IPS DF 4.7 (cell line): ENCODE measurements around the gene DGCR6L.
"Not testable (repeated sequence)": the region's sequence is repeated elsewhere in the genome, so short reads cannot be mapped to it uniquely, and the experiment has no call there.

ENCODE experiments used
- DNase-seq: peaks from one replicate; pipeline ENCODE4 v3.0.0-alpha.2; 2013; ENCODE audit warnings: low spot score; ENCODE audit errors: extremely low read depth

DGCR6L gene

DNA sequence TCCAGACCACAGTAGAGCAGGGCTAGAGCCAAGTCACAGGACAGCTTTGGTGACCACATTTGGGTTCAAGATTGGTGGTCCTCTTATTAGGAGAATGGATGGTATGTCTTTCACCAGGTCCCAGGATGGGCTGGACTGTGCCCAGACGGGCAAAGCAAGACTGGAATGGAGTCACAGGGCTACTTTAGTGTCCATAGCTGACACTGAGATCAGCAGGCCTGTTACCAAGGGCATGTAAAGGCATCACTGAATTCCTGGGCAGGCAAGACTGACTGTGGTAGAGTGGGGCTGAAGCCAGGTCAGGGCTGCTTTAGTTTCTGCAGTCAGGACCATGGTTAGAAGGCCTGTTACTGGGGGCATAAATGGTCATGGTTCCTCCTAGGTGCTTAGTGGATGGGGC is 6.1 kb upstream of the DGCR6L start:
- DNase-seq = not testable (repeated sequence)

DNA sequence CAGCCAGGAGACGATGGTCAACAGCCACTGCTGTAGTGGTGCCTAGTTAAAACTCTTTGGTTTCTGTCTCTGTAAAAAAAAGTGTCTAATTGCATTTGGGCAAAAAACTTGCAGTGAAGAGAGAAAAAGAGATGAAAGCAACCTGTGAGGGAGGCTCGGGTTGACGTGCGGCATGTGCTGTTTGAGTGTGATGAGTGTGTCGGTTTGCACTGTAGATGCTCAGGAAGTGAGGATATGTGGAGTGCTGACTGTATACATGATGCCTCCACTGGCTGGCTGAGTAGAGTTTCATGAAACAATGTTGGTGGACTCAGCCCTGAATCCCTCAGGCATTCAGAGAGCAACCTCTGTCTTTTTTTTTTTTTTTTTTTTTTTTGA is 4.3 kb upstream of the DGCR6L start:
- DNase-seq = no peak

DNA sequence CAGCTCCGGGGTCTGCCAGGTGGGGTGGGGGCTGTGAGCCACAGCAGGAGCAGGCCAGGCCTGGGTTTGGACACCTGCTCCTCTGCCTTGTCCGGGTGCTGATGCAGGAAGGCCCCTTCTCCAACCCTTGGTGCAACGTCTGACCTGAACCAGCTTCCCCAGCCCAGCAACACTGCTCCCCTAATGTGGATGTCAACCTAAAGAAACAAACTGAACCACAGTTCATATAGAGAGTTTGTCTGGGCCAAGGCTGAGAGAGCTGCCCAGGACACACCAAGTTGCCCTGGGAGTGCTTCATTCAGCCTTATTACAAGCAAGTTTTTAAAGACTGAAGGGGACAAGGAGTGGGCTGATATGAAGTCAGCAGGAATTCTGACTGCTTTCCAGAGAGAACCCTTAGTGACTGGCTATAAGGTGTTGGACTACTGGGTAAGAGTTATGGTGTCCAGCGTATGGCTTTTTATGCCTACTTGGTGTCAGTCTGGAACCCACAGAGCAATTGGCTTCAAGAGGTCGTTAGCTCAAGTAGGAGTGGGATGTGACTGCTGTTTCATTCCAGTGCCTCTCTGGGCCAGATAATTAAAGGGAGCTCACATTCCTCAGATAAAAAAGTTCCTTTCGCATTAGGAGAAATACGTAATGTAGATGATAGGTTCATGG is 1.8 kb upstream of the DGCR6L start:
- DNase-seq = not testable (repeated sequence)

- DNase-seq = not testable (repeated sequence)
Measured at GRCh38 chr22:20320659-20321551, 1.0 kb upstream of the DGCR6L start.

DNA sequence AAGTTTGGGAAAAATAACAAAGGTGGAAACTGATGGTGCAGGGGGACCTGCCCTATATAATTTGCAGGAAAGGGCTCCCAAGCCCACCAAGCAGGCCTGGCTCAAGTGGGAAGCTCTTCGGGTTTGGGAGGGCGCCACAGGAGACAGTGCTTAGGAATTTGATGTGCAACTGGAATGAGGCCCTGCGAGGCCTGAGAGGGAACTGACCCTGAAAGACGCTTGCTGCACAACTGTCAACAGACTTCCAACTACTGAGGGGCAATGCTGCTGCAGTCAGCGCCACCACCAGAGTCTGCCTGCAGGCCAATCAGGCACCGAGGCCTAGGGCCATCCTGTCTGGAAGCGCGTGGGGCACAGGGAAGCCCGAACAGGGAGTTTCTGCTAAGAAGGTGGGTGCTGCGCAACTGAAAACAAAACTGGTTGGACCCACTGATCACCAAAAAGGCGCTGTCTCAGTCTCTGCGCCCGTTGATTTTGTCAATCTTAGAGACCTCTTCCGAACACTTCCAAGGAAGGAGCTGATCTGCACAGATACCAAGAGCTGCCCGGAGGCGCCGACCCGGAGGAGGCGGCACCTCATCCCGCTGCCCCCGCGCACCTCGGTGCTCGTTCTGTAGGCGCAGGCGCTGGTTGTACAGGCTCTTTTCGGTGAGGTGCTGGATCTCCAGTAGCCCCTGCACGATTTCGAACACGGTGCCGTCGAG is 667 bp downstream of the DGCR6L start:
- no peak for DNase-seq

GRCh38 chr22:20318043-20318688 is 1.7 kb downstream of the DGCR6L start:
- DNase-seq = not testable (repeated sequence)

- not testable (repeated sequence) for DNase-seq
Measured at GRCh38 chr22:20317402-20318042, 2.3 kb downstream of the DGCR6L start.

DNA sequence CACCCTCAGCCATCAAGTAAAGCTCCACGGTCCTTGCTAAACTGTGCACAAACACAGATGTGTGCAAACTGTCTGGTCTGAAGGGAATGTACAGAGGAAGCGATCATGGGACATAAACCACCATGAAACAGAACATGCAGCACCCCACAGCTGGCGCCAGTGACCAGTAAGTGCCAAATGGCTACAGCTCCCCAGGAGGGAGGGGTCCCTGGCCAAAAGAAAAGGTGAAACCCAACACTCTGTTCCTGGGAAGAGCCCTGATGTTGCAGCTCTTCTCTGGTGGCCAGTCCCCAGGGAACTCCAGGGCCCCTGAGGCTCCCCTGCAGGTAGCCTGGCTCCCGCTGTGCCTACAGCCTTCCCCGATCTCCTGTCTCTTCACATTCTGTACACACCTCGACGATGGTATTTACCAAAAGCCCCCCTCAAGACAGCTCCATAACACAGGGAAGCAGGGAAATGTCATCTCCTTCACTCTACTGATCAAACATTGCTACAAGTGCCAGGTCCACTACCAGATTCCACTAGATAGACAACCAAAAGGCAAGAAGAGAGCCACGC is 2.9 kb downstream of the DGCR6L start:
- DNase-seq = no peak

DNA sequence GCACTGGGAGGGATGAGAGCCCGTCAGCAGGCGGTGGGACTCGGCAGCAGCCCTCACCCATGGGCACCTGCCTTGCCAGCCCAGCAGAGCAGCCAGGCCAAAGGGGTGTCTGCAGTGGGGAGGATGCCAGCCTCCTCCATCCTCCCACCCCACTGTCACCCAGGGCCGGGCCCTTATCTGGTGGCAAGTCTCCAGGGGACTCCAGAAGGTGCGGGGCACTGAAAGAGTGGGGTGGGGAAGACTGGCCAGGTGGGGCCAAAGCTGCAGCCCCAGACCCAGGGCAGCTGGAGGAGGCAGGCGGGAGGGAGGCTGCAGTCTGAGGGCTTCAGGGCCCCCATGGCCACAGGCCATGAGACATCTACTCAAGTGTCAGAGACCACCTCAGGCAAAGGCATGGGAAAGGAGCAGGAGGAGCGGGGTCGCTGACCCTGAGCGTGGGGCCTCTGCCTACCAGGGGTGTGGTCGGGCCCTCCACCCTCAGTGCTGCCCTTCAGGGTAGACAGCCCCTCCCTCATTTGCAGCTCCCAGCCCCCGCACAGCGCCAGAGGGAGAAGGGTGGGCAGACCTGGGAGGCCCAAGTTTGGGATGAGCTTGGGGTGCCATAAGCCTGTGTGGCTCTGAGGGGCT is 3.5 kb downstream of the DGCR6L start:
- no peak for DNase-seq

- no peak for DNase-seq
Measured at GRCh38 chr22:20315337-20316216, 4.3 kb downstream of the DGCR6L start.

GRCh38 chr22:20314741-20315336 is 5.0 kb downstream of the DGCR6L start:
- DNase-seq = not testable (repeated sequence)

DNA sequence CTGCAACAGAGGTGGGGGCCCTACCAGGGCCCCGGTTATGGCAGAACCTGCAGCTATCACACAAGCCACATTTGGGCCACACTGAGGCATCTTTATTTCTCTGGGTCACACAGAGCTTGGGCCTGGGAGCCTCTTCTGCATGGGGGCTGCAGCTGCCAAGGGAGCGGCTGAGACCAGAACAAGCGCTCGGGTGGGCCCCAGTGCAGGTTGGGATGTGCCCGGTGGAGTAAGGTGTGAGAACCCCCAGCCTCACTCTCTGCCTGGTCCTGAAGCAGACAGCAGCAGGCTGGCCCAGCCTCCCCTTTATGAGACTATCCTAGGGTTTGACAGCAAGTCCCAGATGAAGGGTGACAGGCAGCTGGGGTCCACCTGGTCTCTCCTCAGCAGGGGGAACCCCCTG is 5.7 kb downstream of the DGCR6L start:
- not testable (repeated sequence) for DNase-seq

GRCh38 chr22:20313306-20314077 is 6.4 kb downstream of the DGCR6L start:
- DNase-seq = not testable (repeated sequence)

- no peak for DNase-seq
Measured at GRCh38 chr22:20312396-20313191, 7.3 kb downstream of the DGCR6L start.

GRCh38 chr22:20311249-20312062 is 8.4 kb downstream of the DGCR6L start:
- DNase-seq = not testable (repeated sequence)

- not testable (repeated sequence) for DNase-seq
Measured at GRCh38 chr22:20310773-20311172, 9.1 kb downstream of the DGCR6L start.
